GM12891 (cell line): Measurements from ENCODE around the gene NUMB.

Source experiments
- PAX5 ChIP-seq: IDR thresholded peaks from 2 replicates; pipeline ENCODE4 v1.6.1; 2011; ENCODE audit warnings: low read length, moderate library complexity, mild to moderate bottlenecking; ENCODE audit not compliant: insufficient read depth, severe bottlenecking
- POLR2A ChIP-seq: IDR thresholded peaks from 2 replicates; pipeline ENCODE4 v1.6.1; 2011; ENCODE audit warnings: low read depth, low read length, control low read depth
- POLR2AphosphoS5 ChIP-seq: IDR thresholded peaks from 2 replicates; pipeline ENCODE4 v1.6.1; 2011; ENCODE audit warnings: low read depth, low read length, control low read depth
- SPI1 ChIP-seq: IDR thresholded peaks from 2 replicates; pipeline ENCODE4 v1.6.1; 2011; ENCODE audit warnings: low read depth, low read length, control low read depth
- TAF1 ChIP-seq: IDR thresholded peaks from 2 replicates; pipeline ENCODE4 v1.6.1; 2011; ENCODE audit warnings: low read depth, low read length, control low read depth

- TF ChIP-seq POLR2AphosphoS5 (no peak), POLR2A (no peak), TAF1 (no peak), SPI1 (no peak), PAX5 (no peak)
Observed at GRCh38 chr14:73375861-73376260, 82.5 kb downstream of the NUMB start.
